IMR-90 (cell line): Measurements from ENCODE around the gene NAT14. TPM values are rescaled to one million over a fixed set of nuclear protein-coding genes. Genes with fewer than 3 reads are reported as not detected.
A peak's percentile ranks its signal among the peaks of the same experiment; 100 is the strongest.

Source experiments
- ATAC-seq: fragments of 200-7000 bp; cut with Tn5 transposase; 2 replicates; pipeline ENCODE4 v1.9.1; 2020; ENCODE audit warnings: low read depth, mild to moderate bottlenecking, moderate library complexity
- BruUV-seq: library from RNA; stranded (reverse); fragments of 400-500 nt; replicated peaks from 2 replicates; lab custom pipeline; 2021; lab: Mats Ljungman, UMichigan
- CTCF ChIA-PET: fragments of 300-600 bp; formaldehyde crosslinking; extraction: SDS; loops from one replicate; lab custom pipeline; 2021; ENCODE audit warnings: antibody characterized with exemption; lab: Yijun Ruan, JAX
- POLR2A ChIA-PET: fragments of 300-600 bp; sonication (Branson Sonifier 250); formaldehyde crosslinking; loops from one replicate; lab custom pipeline; 2022; ENCODE audit warnings: antibody characterized with exemption; ENCODE audit not compliant: unreplicated experiment; lab: Charles Lee
- DNase-seq: peaks from one replicate; pipeline ENCODE4 v3.0.0; 2013
- H2AFZ ChIP-seq: replicated peaks from 2 replicates; pipeline ENCODE3; 2013; ENCODE audit warnings: low read length, mild to moderate bottlenecking; ENCODE audit not compliant: poor library complexity
- H2AK5ac ChIP-seq: 2 replicates; pipeline ENCODE4 v1.6.1; 2013; ENCODE audit warnings: low read depth, low read length, inconsistent platforms
- H2AK9ac ChIP-seq: replicated peaks from 2 replicates; pipeline ENCODE3; 2013; ENCODE audit warnings: mild to moderate bottlenecking, low read depth, low read length, moderate library complexity; ENCODE audit not compliant: poor library complexity
- H2BK120ac ChIP-seq: 2 replicates; pipeline ENCODE4 v1.6.1; 2013; ENCODE audit warnings: low read depth, low read length, inconsistent platforms
- H2BK15ac ChIP-seq: 3 replicates; pipeline ENCODE4 v1.6.1; 2013; ENCODE audit warnings: low read depth, low read length, inconsistent platforms
- H2BK20ac ChIP-seq: 2 replicates; pipeline ENCODE4 v1.6.1; 2013; ENCODE audit warnings: low read depth, mild to moderate bottlenecking, inconsistent platforms, low read length, moderate library complexity
- H2BK5ac ChIP-seq: 2 replicates; pipeline ENCODE4 v1.6.1; 2013; ENCODE audit warnings: mild to moderate bottlenecking, low read depth, low read length, inconsistent platforms; ENCODE audit not compliant: poor library complexity, severe bottlenecking
- H3K14ac ChIP-seq: replicated peaks from 2 replicates; pipeline ENCODE4 v1.6.1; 2013; ENCODE audit warnings: low read depth, low read length, inconsistent platforms
- H3K18ac ChIP-seq: 2 replicates; pipeline ENCODE4 v1.6.1; 2013; ENCODE audit warnings: low read depth, low read length, control low read depth
- H3K23ac ChIP-seq: 2 replicates; pipeline ENCODE4 v1.6.1; 2013; ENCODE audit warnings: low read depth, low read length, inconsistent platforms
- H3K27ac ChIP-seq: 2 replicates; pipeline ENCODE4 v1.5.1; 2013; ENCODE audit warnings: mild to moderate bottlenecking, control low read depth, low read length; ENCODE audit not compliant: insufficient read depth
- H3K27me3 ChIP-seq: 2 replicates; pipeline ENCODE4 v1.6.1; 2013; ENCODE audit warnings: low read length; ENCODE audit not compliant: control insufficient read depth, insufficient read depth
- H3K36me3 ChIP-seq: 2 replicates; pipeline ENCODE4 v1.6.1; 2013; ENCODE audit warnings: low read length, mixed read lengths; ENCODE audit not compliant: control insufficient read depth, insufficient read depth
- H3K4ac ChIP-seq: 2 replicates; pipeline ENCODE4 v1.6.1; 2013; ENCODE audit warnings: low read depth, low read length, inconsistent platforms
- H3K4me1 ChIP-seq: 2 replicates; pipeline ENCODE4 v1.6.1; 2013; ENCODE audit warnings: low read length, mixed read lengths; ENCODE audit not compliant: control insufficient read depth, insufficient read depth
- H3K4me2 ChIP-seq: 2 replicates; pipeline ENCODE4 v1.6.1; 2013; ENCODE audit warnings: low read depth, mild to moderate bottlenecking, control low read depth, low read length, moderate library complexity
- H3K4me3 ChIP-seq: 2 replicates; pipeline ENCODE4 v1.5.1; 2013; ENCODE audit warnings: low read depth, mild to moderate bottlenecking, control low read depth, low read length, moderate library complexity; ENCODE audit not compliant: insufficient read depth
- H3K56ac ChIP-seq: 2 replicates; pipeline ENCODE4 v1.6.1; 2013; ENCODE audit warnings: low read length, inconsistent platforms; ENCODE audit not compliant: insufficient read depth; ENCODE audit errors: extremely low read depth
- H3K79me1 ChIP-seq, 2 experiments: 2 replicates each; pipeline ENCODE4 v1.6.1; 2013; ENCODE audit warnings: low read length in 2 of 2, inconsistent platforms in 1 of 2, low read depth in 1 of 2
- H3K9ac ChIP-seq: 2 replicates; pipeline ENCODE4 v1.6.1; 2013; ENCODE audit warnings: low read depth, low read length, control low read depth
- H3K9me1 ChIP-seq: 2 replicates; pipeline ENCODE4 v1.6.1; 2013; ENCODE audit warnings: low read length, inconsistent platforms; ENCODE audit not compliant: insufficient read depth
- H3K9me3 ChIP-seq: 2 replicates; pipeline ENCODE4 v1.6.1; 2013; ENCODE audit warnings: low read length; ENCODE audit not compliant: control insufficient read depth, insufficient read depth
- H4K20me1 ChIP-seq: 2 replicates; pipeline ENCODE4 v1.6.1; 2013; ENCODE audit warnings: low read length, inconsistent platforms; ENCODE audit not compliant: insufficient read depth
- H4K5ac ChIP-seq: 2 replicates; pipeline ENCODE4 v1.6.1; 2013; ENCODE audit warnings: mild to moderate bottlenecking, low read depth, low read length, control low read depth
- H4K8ac ChIP-seq, 2 experiments: 2 replicates each; pipeline ENCODE4 v1.6.1; 2013; ENCODE audit warnings: low read depth in 2 of 2, low read length in 2 of 2, control low read depth in 1 of 2, inconsistent platforms in 1 of 2
- H4K91ac ChIP-seq: 2 replicates; pipeline ENCODE4 v1.6.1; 2013; ENCODE audit warnings: low read depth, low read length, inconsistent platforms; ENCODE audit not compliant: insufficient read depth
- BHLHE40 ChIP-seq: fragments of 150-350 bp; IDR thresholded peaks from 2 replicates; pipeline ENCODE4 v1.6.1; 2016; ENCODE audit warnings: mild to moderate bottlenecking, low read depth, low read length
- CEBPB ChIP-seq: IDR thresholded peaks from 2 replicates; pipeline ENCODE4 v1.6.1; 2012; ENCODE audit warnings: low read depth, low read length, improper control_type of control experiment
- CHD1 ChIP-seq: IDR thresholded peaks from 2 replicates; pipeline ENCODE4 v1.6.1; 2012; ENCODE audit warnings: low read depth, low read length, improper control_type of control experiment
- CTCF ChIP-seq: conservative IDR thresholded peaks from 2 replicates; pipeline ENCODE4 v1.5.1; 2012; ENCODE audit warnings: mild to moderate bottlenecking, low read depth, low read length, improper control_type of control experiment
- ELK1 ChIP-seq: fragments of 150-350 bp; IDR thresholded peaks from 2 replicates; pipeline ENCODE4 v1.6.1; 2016; ENCODE audit warnings: low read depth, mild to moderate bottlenecking, low read length, moderate library complexity, borderline replicate concordance
- FOS ChIP-seq: fragments of 150-350 bp; IDR thresholded peaks from 2 replicates; pipeline ENCODE4 v1.6.1; 2016; ENCODE audit warnings: low read depth, low read length
- MAFK ChIP-seq: IDR thresholded peaks from 2 replicates; pipeline ENCODE4 v1.6.1; 2012; ENCODE audit warnings: low read depth, low read length, improper control_type of control experiment
- MAZ ChIP-seq: IDR thresholded peaks from 2 replicates; pipeline ENCODE4 v1.6.1; 2012; ENCODE audit warnings: low read depth, mild to moderate bottlenecking, low read length, improper control_type of control experiment, moderate library complexity, borderline replicate concordance
- MXI1 ChIP-seq: IDR thresholded peaks from 2 replicates; pipeline ENCODE4 v1.6.1; 2012; ENCODE audit warnings: low read depth, mild to moderate bottlenecking, low read length, moderate library complexity, borderline replicate concordance
- NFE2L2 ChIP-seq: fragments of 150-350 bp; IDR thresholded peaks from 2 replicates; pipeline ENCODE4 v1.6.1; 2016; ENCODE audit warnings: low read depth, mild to moderate bottlenecking, low read length
- POLR2A ChIP-seq: IDR thresholded peaks from 2 replicates; pipeline ENCODE4 v1.6.1; 2012; ENCODE audit warnings: mild to moderate bottlenecking, low read depth, low read length
- RAD21 ChIP-seq: IDR thresholded peaks from 2 replicates; pipeline ENCODE4 v1.6.1; 2012; ENCODE audit warnings: low read length, improper control_type of control experiment
- RCOR1 ChIP-seq: IDR thresholded peaks from 2 replicates; pipeline ENCODE4 v1.6.1; 2012; ENCODE audit warnings: mild to moderate bottlenecking, low read length, improper control_type of control experiment; ENCODE audit not compliant: insufficient replicate concordance
- RFX5 ChIP-seq: IDR thresholded peaks from 2 replicates; pipeline ENCODE4 v1.8.0; 2012; ENCODE audit warnings: low read depth, mild to moderate bottlenecking, low read length, moderate library complexity
- SMC3 ChIP-seq: fragments of 150-350 bp; IDR thresholded peaks from 2 replicates; pipeline ENCODE4 v1.6.1; 2016; ENCODE audit warnings: low read depth, mild to moderate bottlenecking, antibody characterized with exemption, low read length, moderate library complexity
- USF2 ChIP-seq: fragments of 150-350 bp; IDR thresholded peaks from 2 replicates; pipeline ENCODE4 v1.6.1; 2017; ENCODE audit warnings: mild to moderate bottlenecking, antibody characterized with exemption, low read length, low read depth
- WGBS, 2 experiments: methylation state at CpG; one replicate each; pipeline versions ENCODE4 v1.1.5 to v1.1.7; 2013; ENCODE audit warnings: missing lambda C conversion rate in 2 of 2; ENCODE audit not compliant: insufficient read length in 1 of 2; ENCODE audit errors: extremely low coverage in 2 of 2; 5-methylcytosine and 5-hydroxymethylcytosine counted together
- dilution Hi-C: fragments of 300-500 bp; cut with HindIII; formaldehyde crosslinking; loops from one replicate; pipeline ENCODE4 v1.14.3; 2018; ENCODE audit warnings: low sequenced_read_pairs; ENCODE audit not compliant: unreplicated experiment
- in situ Hi-C: fragments of 300-500 bp; cut with MboI; formaldehyde crosslinking; loops from 3 replicates; pipeline ENCODE4 v1.14.3; 2019; ENCODE audit warnings: low sequenced_read_pairs, inconsistent platforms, mixed read lengths
- intact Hi-C: fragments of 100-400 bp; cut with micrococcal nuclease; formaldehyde crosslinking; loops from 2 replicates; pipeline ENCODE4 v1.10.0; 2022
- polyA plus RNA-seq, 3 experiments: library from polyadenylated mRNA; depleted of rRNA; stranded (reverse); fragments of >200 nt; gene quantifications; 2 replicates each; pipeline ENCODE4 v1.2.3, GENCODE V29; 2012; ENCODE audit warnings: low replicate concordance in 1 of 3
- total RNA-seq: library from RNA; depleted of rRNA; stranded (reverse); fragments of >200 nt; gene quantifications from 2 replicates; pipeline ENCODE4 v1.2.3, GENCODE V29; 2012

The NAT14 gene
- total and polyA plus RNA-seq, 2 of the 4 experiments (the other 2 are of a cell fraction): 4.3 to 41.2 TPM

- Histone ChIP-seq H2BK20ac (no peak overlapping the region), H3K9me1 (no peaks in the 10 kb centered on the region; the same call in 1 of the 2 replicates), H3K9me3 (no peaks in the 10 kb centered on the region), H2AK5ac (peak overlapping the region; percentile 24; the same call in 1 of the 2 replicates), H3K27ac (no peak overlapping the region), H2AK9ac (peak overlapping the region; percentile 95), H3K23ac (no peak overlapping the region), H4K5ac (peak overlapping the region; percentile 65; the same call in 1 of the 2 replicates), H3K4me1 (peaks cover 8% of the 10 kb centered on the region), H3K27me3 (no peaks in the 10 kb centered on the region), H4K8ac (peak overlapping the region; percentile 47 to 86; a peak in 3 of 4 replicates), H2BK120ac (0 out of 2 replicates have a peak overlapping the region, but pooled peaks have one; percentile 55), H2AFZ (peak overlapping the region; percentile 97), H3K9ac (no peak overlapping the region), H4K91ac (peak overlapping the region; percentile 23; the same call in 1 of the 2 replicates), H3K4ac (peak overlapping the region; percentile 25; the same call in 1 of the 2 replicates), H4K20me1 (no peaks in the 10 kb centered on the region), H3K4me3 (no peak overlapping the region), H2BK5ac (no peak overlapping the region), H3K36me3 (no peaks in the 10 kb centered on the region), H3K56ac (no peak overlapping the region), H3K79me1 (no peaks in the 10 kb centered on the region), H3K18ac (no peak overlapping the region), H3K14ac (peak overlapping the region; percentile 64; the same call in 1 of the 2 replicates), H3K4me2 (peak overlapping the region; percentile 80), H2BK15ac (0 out of 3 replicates have a peak overlapping the region, but pooled peaks have one; percentile 36)
- BruUV-seq: no TSS peak
- ChIA-PET POLR2A (interaction anchor here (0.6 kb wide), 1 partner anchor 57 kb away, joined by 4 read pairs; no protein-coding TSS in a partner anchor), CTCF (interaction anchor here (1.2 to 2.6 kb wide), 6 partner anchors 9 to 44 kb away, joined by 3 to 24 read pairs (median 5); partner anchors contain the start of gene ZNF628)
- WGBS, 2 experiments: no CpG with 5 or more reads among the region's 4 CpGs
- dilution Hi-C loops: no loop called here
- DNase-seq: no peak
- TF ChIP-seq NFE2L2 (no peak), FOS (no peak), BHLHE40 (no peak), USF2 (no peak), RCOR1 (no peak), CHD1 (no peak), MXI1 (no peak), CTCF (no peak), POLR2A (no peak), RFX5 (no peak), MAZ (no peak), SMC3 (no peak), ELK1 (no peak), MAFK (no peak), CEBPB (no peak), RAD21 (no peak)
- in situ Hi-C loops: no loop called here
- intact Hi-C loops: no loop called here
- ATAC-seq: no peak
Observed at GRCh38 chr19:55468054-55468393, 17.0 kb upstream of the NAT14 start.
